ENCODE results near the gene COL27A1.

GRCh38 chr9:114259798-114260523 lies 104.6 kb downstream of the COL27A1 start:
- TF ChIP-seq POLR2A (IDR thresholded peaks at IDR 0.05; ENCODE audit: low read depth, low read length) (no peak), SPI1 (IDR thresholded peaks at IDR 0.05; ENCODE audit: low read depth, low read length) (no peak)
